ENCODE measurements around the gene ZNF385D.
A peak's percentile ranks its signal among the peaks of the same experiment; 100 is the strongest.

The ZNF385D gene

DNA sequence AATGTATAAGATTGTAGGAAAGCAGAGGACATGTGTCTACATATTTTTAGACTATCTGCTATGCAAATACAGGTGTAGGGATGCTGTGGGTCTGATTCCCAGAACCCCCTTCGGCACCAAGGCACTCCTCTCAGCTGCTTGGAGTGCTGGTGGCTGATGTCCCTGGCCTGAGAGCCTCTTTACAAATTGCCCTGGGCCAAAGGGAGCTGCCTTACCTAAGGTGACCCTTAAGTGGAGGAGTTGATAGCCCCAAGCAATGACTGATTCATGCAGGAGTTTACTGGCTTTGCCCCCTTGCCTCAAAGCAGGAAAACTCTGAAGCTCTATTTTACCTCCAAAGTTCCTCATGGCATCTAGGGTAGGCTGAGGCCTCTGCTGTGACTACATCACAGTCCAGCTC lies 83.0 kb downstream of the ZNF385D start:
- no peak for DNase-seq

GRCh38 chr3:21665444-21666100 lies 85.4 kb downstream of the ZNF385D start:
- no peak for DNase-seq

DNA sequence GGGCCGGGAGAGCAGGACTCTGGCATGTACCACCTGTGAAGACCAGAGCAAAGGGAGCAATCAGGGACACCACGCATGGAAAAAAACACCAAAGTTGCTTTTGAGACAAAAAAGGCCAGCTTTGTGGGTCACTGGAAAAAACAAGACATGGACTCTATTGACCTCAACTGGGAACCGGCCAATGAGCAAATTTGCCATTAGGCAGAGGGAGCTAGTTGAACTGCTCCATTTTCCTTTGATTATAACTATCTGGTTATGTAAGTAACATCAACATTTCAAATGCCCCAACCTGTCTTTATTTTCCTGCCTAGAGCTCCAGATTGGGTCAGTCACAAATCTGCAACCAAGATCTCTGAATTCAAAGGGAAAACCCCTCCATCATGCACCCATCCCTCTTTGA lies 86.0 kb downstream of the ZNF385D start:
- DNase-seq, result no peak

DNA sequence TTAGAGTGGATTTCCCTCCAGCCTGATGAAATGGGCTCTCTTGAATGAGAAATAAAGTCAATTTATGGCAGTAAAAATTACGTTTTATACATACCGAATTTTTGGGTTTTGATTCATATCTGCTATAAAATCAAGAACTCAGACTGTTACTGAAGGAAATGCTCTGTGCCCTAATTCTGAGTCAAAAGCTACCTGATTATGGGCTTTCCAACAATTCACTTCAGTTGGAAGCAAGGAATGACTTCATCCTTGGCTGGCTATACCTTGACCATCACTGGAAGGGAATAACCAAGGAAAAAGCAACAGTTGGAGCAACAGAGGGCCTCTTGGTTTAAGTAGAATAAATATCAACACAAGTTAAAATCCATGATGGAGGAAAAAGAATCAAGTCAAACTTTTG lies 88.6 kb downstream of the ZNF385D start:
- DNase-seq, result no peak

DNA sequence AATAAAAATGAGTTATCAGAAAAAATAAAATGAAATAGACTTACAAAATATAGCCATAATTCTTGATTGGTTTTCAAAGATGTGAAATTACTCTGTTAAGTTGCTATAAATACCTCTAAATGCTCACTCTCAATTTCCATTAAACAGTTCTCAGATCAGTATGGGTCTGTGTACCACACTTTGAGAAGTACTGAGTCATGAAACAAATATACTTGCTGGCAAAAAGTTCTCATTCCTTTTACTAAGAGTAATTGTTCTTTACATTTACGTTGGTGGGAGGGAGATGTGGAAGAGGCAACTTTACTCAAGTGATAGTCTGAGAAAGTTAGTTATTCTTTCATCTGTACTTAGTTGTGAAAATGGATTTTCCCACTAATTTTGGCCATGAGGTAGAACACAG lies 96.3 kb downstream of the ZNF385D start:
- peak; percentile 61 for DNase-seq

DNA sequence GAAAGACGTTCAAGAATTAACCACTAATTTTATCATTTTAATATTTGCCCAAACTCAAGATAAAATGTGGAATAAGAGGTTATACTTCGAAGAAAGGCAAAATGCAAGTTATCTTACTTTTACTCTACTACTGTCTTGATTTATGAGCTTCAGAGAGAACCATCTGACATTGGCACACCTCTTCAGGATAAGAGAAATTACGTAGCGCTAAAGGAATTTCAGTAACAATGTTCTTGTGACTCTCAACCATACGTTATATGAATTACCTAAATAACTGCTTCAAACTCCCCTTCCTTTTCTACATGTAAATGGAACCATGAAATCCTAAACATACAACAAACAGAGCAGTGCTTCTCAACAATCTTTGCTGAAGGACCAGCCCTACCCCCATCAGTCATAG lies 96.8 kb downstream of the ZNF385D start:
- no peak for DNase-seq

- DNase-seq, result no peak
Measured at GRCh38 chr3:21649519-21649918, 101.5 kb downstream of the ZNF385D start.

DNA sequence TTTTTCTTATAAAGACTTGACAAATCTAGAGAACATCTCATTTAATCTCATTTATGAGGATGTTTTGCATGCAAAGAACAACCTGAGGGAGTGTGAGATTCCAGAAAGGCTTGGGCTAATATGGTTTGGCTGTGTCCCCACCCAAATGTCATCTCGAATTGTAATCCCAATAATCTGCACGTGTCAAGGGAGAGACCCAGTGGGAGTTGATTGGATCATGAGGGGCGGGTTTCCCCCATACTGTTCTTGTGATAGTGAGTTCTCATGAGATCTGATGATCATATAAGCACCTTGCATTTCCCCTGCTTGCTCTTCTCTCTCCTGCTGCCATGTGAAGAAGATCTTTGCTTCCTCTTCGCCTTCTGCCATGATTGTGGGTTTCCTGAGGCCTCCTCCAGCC lies 103.0 kb downstream of the ZNF385D start:
- no peak for DNase-seq

DNA sequence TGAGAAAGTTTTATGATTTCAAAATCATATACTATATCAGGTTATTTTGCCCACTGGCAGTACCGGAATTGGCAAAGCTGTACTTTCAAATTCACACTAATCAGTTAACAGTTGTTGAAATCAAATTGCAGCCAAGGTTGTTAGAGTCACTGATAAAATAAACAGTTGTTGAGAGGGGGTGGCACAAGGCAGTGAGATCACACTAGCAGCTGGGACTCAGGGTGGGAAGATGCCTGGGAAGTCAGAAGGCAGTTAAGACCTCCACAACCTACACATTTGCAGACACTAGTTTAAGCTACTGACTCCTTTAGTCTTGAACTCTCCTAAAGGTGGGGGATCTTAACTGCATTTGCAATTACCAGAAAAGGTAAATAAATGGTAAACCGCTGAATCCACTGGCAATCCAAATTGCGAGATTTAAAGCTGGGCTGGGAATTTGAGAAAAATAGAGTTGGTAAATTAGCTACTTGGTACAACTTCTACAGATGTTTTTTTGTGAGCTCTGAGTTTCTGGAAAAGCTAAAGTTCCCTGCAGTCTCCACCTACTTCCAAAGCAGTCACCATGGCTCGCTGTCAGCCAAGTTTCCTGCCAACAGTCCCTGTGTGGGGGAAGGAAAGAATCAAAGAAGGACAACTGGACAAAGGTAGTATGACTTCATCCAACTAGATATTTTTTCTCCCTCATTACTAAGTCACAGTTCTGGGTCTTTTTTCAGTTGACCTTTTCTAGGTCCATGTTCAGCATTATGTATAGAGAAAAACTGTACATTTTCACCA lies 105.7 kb downstream of the ZNF385D start:
- DNase-seq, result peak; percentile 19

GRCh38 chr3:21644268-21644667 lies 106.7 kb downstream of the ZNF385D start:
- no peak for DNase-seq

GRCh38 chr3:21643752-21644151 lies 107.3 kb downstream of the ZNF385D start:
- no peak for DNase-seq

GRCh38 chr3:21642433-21642832 lies 108.6 kb downstream of the ZNF385D start:
- no peak for DNase-seq

DNA sequence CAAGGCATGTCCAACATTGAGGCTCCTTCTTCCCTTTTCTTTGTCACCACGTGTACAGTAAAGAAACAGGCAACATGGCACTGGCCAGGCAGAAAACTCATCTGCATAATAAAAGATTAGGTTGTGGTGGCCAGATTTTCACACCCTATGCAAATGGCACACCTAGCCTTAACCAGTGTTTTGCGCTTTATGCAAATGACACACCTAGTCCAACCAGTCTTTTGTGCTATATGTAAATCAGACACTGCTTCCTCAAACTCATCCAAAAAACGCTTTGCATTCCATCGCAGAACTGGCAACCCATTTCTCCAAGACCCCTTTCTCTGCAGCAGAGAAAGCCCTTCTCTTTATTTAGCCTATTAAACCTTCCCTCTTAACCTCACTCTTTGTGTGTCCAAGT lies 109.1 kb downstream of the ZNF385D start:
- no peak for DNase-seq

GRCh38 chr3:21638488-21638887 lies 112.5 kb downstream of the ZNF385D start:
- DNase-seq, result no peak

DNA sequence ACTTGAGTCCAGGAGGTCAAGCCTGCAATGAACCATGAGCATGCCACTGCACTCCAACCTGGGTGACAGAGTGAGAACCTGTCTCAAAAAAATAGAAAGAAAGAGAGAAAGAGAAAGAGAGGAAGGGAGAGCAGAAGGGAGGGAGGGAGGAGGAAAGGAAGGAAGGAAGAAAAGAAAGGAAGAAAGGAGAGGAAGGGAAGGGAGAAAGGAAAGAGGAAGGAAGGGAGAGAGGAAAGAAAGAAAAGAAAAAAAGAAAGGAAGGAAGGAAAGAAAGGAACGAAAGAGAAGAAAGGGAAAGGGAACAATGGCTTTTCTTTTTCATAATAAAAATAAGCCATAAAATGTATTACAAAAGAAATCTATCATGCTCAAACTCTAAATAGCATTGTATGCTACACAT lies 116.9 kb downstream of the ZNF385D start:
- DNase-seq, result no peak

- no peak for DNase-seq
Measured at GRCh38 chr3:21624524-21624923, 126.5 kb downstream of the ZNF385D start.

GRCh38 chr3:21621181-21621651 lies 129.8 kb downstream of the ZNF385D start:
- peak; percentile 23 for DNase-seq

DNA sequence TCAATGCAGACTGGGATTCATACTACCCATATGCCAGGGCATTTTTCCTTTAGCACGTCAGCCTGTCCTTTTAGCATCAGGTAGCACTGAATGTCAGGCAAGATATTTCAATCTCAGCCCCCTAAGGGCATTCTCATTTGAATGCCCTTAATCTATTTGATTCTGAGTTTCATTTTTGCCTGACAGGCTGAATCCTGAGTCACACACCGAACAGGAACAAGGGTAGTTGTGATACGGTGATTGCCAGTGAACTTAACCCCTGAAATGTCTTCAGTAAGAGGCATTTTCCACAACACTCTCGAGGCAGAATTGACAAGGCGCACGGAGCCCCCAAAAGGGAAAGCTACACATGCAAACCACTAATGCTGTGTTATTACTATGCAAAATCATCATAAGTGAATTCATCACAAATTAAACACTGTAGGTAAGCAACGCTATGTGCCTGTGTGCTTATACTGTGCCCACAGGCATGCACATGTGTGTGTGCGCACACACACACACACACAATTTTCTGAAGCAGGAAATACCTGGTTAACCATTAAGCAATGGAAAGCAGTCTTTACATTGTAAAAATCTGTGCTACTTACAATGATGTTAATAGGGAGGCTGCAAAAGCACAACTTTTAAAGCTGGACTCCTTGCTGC lies 130.4 kb downstream of the ZNF385D start:
- DNase-seq, result peak; percentile 3

DNA sequence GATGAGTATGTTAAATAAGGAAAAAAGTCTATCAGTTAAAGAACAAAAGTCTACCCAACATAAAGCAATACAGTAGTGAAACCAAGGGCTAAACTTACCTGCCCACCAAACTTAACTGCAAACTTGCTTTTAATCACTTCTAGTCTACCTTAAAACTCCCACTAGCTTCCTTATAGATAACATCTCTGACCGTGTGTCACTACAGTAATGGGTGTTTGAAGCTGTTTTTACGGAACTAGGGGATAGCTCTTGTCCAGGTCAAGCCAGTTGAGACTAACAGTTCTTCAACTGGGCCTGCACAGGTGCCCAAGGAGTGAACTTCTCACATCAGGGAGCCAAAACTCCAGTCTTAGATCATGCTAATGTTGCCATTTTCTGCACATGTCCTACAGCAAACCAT lies 132.3 kb downstream of the ZNF385D start:
- no peak for DNase-seq

- no peak for DNase-seq
Measured at GRCh38 chr3:21613372-21614070, 137.5 kb downstream of the ZNF385D start.

DNA sequence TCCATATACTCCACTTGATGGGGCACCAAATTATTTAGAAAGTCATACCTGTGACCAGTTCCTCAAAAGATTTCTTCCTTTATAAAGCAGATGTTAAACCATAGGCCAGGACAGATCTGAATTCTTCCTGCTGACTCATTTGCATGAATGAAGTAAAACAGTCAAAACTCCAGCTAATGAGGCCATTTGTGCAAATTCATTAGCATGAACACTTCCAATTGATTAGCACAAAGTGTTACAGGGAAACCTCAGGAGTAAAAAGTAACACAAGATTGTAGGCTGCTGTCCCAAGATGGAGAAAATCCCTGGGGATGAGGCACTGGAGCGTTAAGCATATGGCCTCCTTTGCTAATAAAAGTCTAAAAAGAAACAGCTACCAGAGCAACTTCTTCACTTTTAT lies 149.8 kb downstream of the ZNF385D start:
- DNase-seq, result no peak

DNA sequence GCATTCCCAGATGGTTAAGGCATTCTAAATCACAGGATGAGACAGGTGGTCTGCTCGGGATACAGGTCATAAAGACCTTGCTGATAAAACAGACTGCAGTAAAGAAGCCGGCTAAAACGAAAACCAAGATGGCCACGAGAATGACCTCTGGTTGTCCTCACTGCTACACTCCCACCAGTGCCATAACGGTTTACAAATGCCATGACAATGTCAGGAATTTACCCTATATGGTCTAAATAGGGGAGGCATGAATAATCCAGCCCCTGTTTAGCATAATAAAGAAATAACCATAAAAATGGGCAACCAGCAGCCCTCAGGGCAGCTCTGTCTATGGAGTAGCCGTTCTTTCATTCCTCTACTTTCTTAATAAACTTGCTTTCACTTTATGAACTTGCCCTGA lies 151.1 kb downstream of the ZNF385D start:
- DNase-seq, result no peak

- DNase-seq, result no peak
Measured at GRCh38 chr3:21592828-21593227, 158.2 kb downstream of the ZNF385D start.
